Activated CD8-positive, alpha-beta T cell treated with anti-CD3 and anti-CD28 coated beads for 36 hours (primary cell): ENCODE data around the gene KRTAP12-1. TPM values are rescaled to one million over a fixed set of nuclear protein-coding genes. Genes with fewer than 3 reads are reported as not detected.
A peak's percentile ranks its signal among the peaks of the same experiment; 100 is the strongest.
"Not testable (repeated sequence)": the region's sequence is repeated elsewhere in the genome, so short reads cannot be mapped to it uniquely, and the experiment has no call there.

Experiments
- ATAC-seq: fragments of 200-7000 bp; cut with Tn5 transposase; one replicate; pipeline ENCODE4 v1.10.0; 2021; ENCODE audit warnings: mild to moderate bottlenecking, moderate library complexity
- CTCF ChIA-PET: fragments of 350-600 bp; sonication (Branson Sonifier 250); formaldehyde crosslinking; loops from one replicate; lab custom pipeline; 2021; ENCODE audit warnings: antibody characterized with exemption; lab: Charles Lee
- POLR2A ChIA-PET: fragments of 350-600 bp; sonication (Branson Sonifier 250); formaldehyde crosslinking; loops from one replicate; lab custom pipeline; 2021; ENCODE audit warnings: antibody characterized with exemption; lab: Charles Lee
- DNase-seq: peaks from one replicate; pipeline ENCODE4 v3.0.0-alpha.2; 2020
- H3K27ac Mint-ChIP-seq: one replicate; pipeline ENCODE4 v1.8.0; 2021; ENCODE audit warnings: mild to moderate bottlenecking, mixed read lengths
- H3K27me3 Mint-ChIP-seq: one replicate; pipeline ENCODE4 v1.8.0; 2021; ENCODE audit warnings: mixed read lengths
- H3K36me3 Mint-ChIP-seq: one replicate; pipeline ENCODE4 v1.8.0; 2021; ENCODE audit warnings: low read depth, mixed read lengths
- H3K4me1 Mint-ChIP-seq: one replicate; pipeline ENCODE4 v1.8.0; 2021; ENCODE audit warnings: low read depth, mixed read lengths
- H3K4me3 Mint-ChIP-seq: one replicate; pipeline ENCODE4 v1.8.0; 2021; ENCODE audit warnings: mild to moderate bottlenecking, moderate library complexity, mixed read lengths
- H3K9me3 Mint-ChIP-seq: one replicate; pipeline ENCODE4 v1.8.0; 2021; ENCODE audit warnings: mixed read lengths
- CTCF ChIP-seq: fragments of 200-600 bp; IDR thresholded peaks from one replicate; pipeline ENCODE4 v1.8.0; 2022; ENCODE audit warnings: antibody characterized with exemption, mild to moderate bottlenecking
- intact Hi-C: fragments of 100-400 bp; cut with micrococcal nuclease; formaldehyde crosslinking; loops from one replicate; pipeline ENCODE4 v1.10.0; 2022
- total RNA-seq, 2 experiments: library from RNA; stranded (reverse); gene quantifications; one replicate each; pipeline ENCODE4 v1.2.3, GENCODE V29; 2021

The KRTAP12-1 gene
- total RNA-seq, 2 experiments from 2014 or later, result not detected

- intact Hi-C loops, result no loop called here
- Mint-ChIP-seq H3K27me3 (no peaks in the 10 kb centered on the region), H3K27ac (no peak overlapping the region), H3K4me1 (peaks cover 20% of the 10 kb centered on the region), H3K4me3 (no peak overlapping the region), H3K9me3 (peaks cover 4% of the 10 kb centered on the region), H3K36me3 (no peaks in the 10 kb centered on the region)
- TF ChIP-seq CTCF, result no peak
- DNase-seq (no peak), ATAC-seq (no peak)
- ChIA-PET POLR2A (no interaction called here), CTCF (no interaction called here)
These were observed 5.7 kb upstream of the KRTAP12-1 start for GRCh38 chr21:44687671-44688070.

DNA sequence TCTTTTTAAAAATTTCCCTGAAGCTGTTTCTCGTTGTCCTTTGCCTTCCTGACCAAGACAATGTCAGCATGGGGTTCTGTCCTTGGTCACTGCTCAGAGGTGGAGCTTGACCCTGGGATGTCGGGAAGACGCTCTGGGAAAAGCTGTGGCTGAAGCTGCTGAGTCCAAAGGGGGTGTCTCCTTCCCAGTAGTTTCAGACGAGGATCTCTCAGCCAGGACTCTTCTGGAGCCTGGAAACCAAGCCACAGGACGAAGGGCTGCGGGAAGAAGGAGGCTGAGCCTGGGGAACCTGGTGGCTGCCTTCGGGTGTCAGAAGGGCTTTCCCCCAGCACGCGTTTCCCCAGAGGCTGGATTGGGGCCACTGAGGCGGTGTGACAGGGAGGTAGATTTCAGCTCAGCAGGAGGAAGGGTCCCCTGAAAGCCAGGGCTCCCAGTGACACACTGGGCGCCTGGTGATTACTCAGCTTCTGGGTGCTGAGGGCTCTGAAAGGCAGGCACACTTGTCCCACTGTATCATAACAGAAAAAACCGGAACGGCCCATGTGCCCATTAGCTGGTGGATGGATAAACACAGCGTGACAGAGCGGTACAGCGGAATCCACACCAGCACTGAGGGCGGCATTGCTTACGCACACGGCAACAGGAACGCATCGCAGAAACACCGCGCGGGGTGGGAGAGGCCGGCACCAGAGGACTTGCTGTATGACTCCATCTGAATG, 5.0 kb upstream of the KRTAP12-1 start:
- H3K36me3 Mint-ChIP-seq, result no peaks in the 10 kb centered on the region
- no peak overlapping the region for H3K27ac Mint-ChIP-seq
- no peak overlapping the region for H3K4me3 Mint-ChIP-seq
- DNase-seq, result no peak
- intact Hi-C loops, result no loop called here
- H3K9me3 Mint-ChIP-seq, result no peaks in the 10 kb centered on the region
- ChIA-PET CTCF (no interaction called here), POLR2A (no interaction called here)
- H3K27me3 Mint-ChIP-seq, result no peaks in the 10 kb centered on the region
- H3K4me1 Mint-ChIP-seq, result peaks cover 19% of the 10 kb centered on the region
- no peak for TF ChIP-seq CTCF
- no peak for ATAC-seq

GRCh38 chr21:44686000-44686781, 4.2 kb upstream of the KRTAP12-1 start:
- ATAC-seq (peak; percentile 77), DNase-seq (peak; percentile 49)
- Mint-ChIP-seq H3K36me3 (no peaks in the 10 kb centered on the region), H3K27me3 (no peaks in the 10 kb centered on the region), H3K9me3 (no peaks in the 10 kb centered on the region), H3K4me1 (peaks cover 11% of the 10 kb centered on the region), H3K4me3 (no peak overlapping the region), H3K27ac (no peak overlapping the region)
- CTCF ChIA-PET, result no interaction called here
- intact Hi-C loops, result no loop called here
- no peak for TF ChIP-seq CTCF
- POLR2A ChIA-PET, result no interaction called here

- ATAC-seq, H3K27me3 Mint-ChIP-seq, H3K4me1 Mint-ChIP-seq, H3K36me3 Mint-ChIP-seq, H3K27ac Mint-ChIP-seq, DNase-seq, H3K9me3 Mint-ChIP-seq, POLR2A ChIA-PET, H3K4me3 Mint-ChIP-seq, intact Hi-C loops: not testable (repeated sequence)
- CTCF ChIA-PET, result interaction anchor here (1.5 kb wide), 1 partner anchor 12 kb away, joined by 4 read pairs; the partner anchor contains the start of gene KRTAP10-12
These were observed 3.1 kb upstream of the KRTAP12-1 start for GRCh38 chr21:44685050-44685449.

DNA sequence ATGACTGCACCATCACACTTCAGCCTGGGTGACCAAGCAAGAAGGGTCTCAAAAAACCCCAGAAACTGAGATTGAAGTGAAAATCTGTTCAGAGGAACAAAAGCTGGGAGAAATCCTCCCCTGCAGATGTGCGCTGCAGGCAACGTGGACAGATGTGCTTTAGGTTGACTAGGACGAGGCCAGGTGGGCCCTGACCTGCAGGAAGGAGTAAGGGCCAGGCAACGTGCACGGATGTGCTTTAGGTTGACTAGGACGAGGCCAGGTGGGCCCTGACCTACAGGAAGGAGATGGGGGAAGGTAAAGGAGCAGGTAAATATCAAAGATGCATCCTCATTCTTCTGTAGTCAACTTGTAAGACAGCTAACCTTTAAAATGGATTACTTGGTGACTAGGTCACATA, 2.5 kb upstream of the KRTAP12-1 start:
- ChIA-PET CTCF (interaction anchor here (1.5 kb wide), 1 partner anchor 12 kb away, joined by 4 read pairs; the partner anchor contains the start of gene KRTAP10-12), POLR2A (no interaction called here)
- H3K4me3 Mint-ChIP-seq, result no peak overlapping the region
- no peaks in the 10 kb centered on the region for H3K27me3 Mint-ChIP-seq
- peaks cover 8% of the 10 kb centered on the region for H3K4me1 Mint-ChIP-seq
- no peak for ATAC-seq
- no peak for TF ChIP-seq CTCF
- DNase-seq, result no peak
- intact Hi-C loops, result no loop called here
- no peaks in the 10 kb centered on the region for H3K36me3 Mint-ChIP-seq
- no peak overlapping the region for H3K27ac Mint-ChIP-seq
- H3K9me3 Mint-ChIP-seq, result no peaks in the 10 kb centered on the region
